Dermis microvascular lymphatic vessel endothelial cell (primary cell): ENCODE results near the gene SEC31B. TPM values are rescaled to one million over a fixed set of nuclear protein-coding genes. Genes with fewer than 3 reads are reported as not detected.

ENCODE experiments used
- DNase-seq, 2 donors: peaks; one replicate each; pipeline versions ENCODE4 v3.0.0 to v3.0.0-alpha.2; 2010; ENCODE audit warnings: low read depth in 2 of 2
- total RNA-seq: library from RNA; depleted of rRNA; stranded (reverse); fragments of >200 nt; gene quantifications from 2 replicates; pipeline ENCODE4 v1.2.1, GENCODE V29; 2014

Gene SEC31B
- total RNA-seq, 1 donor from 2014 or later: 0.90 TPM

DNA sequence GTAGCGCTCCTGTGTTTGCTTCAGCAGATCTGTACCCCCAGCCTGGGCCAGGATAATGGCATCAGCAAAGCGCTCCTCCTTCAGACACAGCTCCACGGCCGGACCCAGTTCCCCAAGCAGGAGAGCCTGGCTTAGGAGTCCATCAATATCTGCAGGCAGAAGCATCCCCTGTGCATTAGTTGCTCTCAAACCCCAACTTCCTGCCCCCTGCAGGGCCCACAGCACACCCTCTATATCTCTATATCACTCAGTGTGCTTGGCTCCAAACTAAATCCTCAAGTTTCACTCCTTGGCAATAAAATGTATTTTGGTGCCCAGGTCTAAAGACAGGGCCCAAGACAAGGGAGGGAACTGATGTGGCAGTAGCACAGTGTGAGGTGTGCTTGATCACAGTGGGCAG, 21.6 kb downstream of the SEC31B start:
- no peak for DNase-seq

DNA sequence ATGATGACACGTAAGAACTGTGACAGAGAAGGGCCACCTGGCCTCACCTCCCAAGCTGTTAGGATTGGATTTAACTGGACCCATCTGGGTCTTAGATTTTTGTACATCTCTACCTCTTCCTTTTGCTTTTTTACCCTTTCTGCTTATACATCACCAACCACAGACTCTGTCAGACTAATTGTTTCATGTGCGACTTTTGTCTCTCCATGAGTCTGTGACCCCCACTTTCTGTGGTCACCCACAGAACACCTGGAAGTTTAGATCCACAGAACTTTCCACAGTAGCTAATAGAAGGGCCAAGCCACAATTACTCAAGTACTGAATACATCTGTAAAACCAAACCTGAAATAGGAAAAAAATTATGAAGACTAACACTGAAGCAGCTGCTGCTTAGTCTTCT, 23.1 kb downstream of the SEC31B start:
- DNase-seq: no peak

DNA sequence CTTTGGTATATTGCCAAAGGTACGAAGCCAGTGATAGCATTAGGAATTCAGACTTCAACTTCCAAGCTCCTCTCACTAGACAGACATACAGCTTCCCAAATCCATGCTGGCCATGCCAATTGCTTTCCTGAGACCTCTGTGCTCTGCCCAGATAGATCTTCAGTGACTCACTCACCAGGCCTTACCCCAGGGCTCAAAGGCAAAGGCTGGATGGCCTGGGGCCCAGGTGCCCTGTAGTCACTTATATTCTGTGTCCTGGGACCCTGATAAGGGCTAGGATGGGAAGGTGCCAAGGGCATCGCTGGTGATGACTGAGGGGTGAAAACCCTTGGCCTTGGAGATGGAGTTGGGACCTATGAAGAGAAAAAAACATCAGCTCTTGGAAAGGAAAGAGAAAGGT, 29.1 kb downstream of the SEC31B start:
- DNase-seq: no peak

DNA sequence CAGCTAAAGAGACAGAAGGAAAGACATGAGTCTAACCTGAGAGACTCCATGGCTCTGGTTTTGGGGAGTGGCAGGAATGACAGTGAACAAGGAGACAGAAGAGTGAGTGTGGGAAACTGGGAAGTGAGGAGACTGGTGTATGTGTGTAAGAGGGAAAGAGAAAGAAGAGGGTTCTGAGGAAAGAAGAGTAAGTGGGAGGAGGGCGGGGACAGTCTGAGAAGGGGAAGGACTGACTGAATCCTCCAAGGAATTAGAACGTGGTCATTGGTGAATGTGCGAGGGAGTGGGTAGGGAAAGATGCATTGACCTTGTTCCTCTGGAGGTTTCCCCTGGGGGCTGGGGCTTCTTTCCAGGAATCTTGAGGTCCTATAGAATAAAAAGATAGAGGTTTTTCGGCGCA, 30.3 kb downstream of the SEC31B start:
- no peak for DNase-seq

DNA sequence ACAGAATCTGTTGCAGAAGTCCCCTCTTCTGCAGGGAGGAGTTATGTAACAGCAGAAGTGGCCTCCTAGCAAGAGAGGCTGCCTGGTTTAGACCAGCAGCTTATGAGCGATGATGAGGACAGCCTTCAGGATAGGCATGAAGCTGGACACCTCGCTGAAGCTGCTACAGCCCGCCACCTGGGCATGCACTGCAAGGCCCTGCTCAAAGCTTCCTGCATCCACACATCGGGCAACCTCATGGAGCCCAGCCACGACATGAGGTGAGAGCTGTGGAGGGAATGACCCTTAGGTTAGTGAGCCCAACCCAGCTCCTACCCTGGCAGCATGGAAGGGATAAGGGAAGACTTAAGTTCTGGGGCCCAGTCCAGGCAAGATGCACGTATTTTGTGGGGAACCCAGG, 32.1 kb downstream of the SEC31B start:
- no peak for DNase-seq

DNA sequence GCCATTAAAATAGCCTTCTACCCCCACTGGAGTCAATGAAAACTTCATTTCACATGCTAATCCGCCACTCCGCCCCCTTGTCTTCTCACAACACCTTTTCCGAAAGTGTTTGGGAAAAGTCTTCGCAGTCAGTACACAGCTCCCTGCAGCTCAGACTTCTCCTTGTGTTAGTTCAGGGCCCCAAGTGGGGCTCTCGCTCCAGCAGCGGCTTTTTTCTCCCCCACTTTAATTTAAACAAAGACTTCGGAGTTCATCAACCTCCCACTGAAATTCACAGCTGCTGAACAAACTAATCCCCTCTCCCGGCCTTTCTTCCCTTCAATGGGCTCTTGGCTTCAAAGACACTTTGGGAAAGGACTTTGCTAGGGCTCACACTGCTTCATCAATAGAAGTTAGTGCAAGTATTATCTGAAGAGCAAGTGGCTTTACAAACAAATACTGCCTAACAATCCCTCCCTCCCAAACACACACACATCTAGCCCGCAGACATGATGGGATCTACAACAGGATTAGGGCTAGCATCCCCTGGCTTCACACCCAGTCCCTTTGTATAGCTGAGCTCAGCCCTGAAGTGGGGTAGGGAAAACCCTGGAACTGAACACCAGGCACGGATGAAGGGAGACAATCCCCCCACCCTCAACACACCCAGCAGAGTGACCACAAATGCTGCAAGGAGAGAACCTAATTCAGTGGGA, 33.7 kb downstream of the SEC31B start:
- DNase-seq: no peak

DNA sequence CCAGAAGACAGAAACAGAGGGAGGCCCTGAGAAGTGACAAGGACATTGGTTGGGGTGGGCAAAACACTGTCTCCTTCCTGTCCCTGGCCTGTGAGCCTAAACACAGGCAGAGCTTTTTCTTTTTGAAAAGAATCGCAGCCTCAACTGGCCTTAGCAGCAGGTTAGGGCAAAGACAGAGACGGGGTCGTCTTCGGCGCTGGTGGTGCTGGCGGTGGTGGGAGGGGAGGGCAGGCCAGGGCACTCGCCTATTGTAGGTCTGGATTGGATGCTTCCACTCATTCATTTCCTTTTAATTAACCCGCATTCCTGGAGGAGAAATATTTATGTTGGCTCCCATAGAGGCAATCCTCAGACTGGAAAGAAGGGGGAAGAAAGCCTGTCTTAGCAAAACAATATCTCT, 34.3 kb downstream of the SEC31B start:
- DNase-seq: peak in 1 of 2 donors; percentile 4

DNA sequence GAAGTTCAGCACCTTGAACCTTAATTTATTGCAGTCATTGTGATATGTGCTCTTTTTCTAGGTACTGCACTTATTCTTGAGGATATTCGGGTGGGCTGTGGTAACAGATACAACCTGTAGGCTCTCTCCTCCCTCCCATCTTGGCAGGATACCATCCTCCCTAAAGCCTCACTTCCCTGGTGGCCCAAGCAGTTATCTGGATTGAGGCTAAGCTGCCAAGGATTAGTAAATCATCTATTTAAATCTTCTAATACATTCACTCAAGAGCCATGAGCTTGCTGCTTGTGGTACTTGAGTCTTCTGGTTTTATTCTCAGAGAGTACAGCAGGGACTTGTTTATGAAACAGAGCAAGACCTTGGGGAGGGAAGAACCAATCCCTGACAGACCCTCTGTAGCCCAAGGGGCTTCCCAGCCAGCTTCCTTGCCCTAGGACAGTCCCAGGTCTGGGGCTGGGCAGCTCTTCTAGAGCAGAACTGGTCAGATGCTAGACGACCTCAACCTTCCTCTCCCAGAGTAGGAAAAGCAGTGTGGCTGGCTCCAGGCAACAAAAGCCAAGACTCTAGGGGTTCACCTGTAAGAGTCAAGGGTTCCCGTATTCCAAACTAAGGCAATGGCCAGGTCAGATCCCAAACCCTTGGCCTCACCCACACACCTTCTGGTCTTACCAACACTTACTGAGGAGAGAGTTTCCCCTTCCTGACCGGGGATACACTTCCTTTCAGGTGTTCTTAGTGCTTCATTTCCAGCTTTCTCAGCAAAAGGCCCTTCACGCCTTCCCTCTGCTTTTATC, 35.6 kb downstream of the SEC31B start:
- DNase-seq: no peak

DNA sequence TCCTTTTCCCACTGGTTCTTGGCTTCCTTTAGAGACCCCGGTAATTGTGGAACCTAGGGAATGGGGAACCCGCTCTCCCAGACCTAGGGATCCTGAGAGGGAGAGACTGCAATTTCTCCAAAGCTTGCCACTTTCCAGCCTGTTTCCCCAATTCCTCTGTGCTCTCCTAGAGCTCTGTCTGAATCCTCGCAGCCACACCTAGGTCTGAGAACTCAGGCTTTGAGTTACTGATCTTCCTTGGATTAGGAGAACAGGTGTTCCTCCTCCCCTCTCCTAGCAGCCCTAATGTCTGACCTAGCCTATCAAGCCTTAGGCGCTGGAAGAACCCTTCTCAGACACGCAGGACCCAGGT, 36.9 kb downstream of the SEC31B start:
- no peak for DNase-seq

DNA sequence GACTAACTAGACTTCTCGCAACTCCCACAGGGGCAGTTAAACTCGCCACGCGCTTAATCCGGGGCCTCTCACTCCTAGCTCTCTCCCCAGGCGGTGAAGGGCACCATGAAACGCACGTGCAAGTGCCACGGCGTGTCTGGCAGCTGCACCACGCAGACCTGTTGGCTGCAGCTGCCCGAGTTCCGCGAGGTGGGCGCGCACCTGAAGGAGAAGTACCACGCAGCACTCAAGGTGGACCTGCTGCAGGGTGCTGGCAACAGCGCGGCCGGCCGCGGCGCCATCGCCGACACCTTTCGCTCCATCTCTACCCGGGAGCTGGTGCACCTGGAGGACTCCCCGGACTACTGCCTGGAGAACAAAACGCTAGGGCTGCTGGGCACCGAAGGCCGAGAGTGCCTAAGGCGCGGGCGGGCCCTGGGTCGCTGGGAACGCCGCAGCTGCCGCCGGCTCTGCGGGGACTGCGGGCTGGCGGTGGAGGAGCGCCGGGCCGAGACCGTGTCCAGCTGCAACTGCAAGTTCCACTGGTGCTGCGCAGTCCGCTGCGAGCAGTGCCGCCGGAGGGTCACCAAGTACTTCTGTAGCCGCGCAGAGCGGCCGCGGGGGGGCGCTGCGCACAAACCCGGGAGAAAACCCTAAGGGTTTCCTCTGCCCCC, 37.4 kb downstream of the SEC31B start:
- peak; percentile 47 to 82 for DNase-seq

DNA sequence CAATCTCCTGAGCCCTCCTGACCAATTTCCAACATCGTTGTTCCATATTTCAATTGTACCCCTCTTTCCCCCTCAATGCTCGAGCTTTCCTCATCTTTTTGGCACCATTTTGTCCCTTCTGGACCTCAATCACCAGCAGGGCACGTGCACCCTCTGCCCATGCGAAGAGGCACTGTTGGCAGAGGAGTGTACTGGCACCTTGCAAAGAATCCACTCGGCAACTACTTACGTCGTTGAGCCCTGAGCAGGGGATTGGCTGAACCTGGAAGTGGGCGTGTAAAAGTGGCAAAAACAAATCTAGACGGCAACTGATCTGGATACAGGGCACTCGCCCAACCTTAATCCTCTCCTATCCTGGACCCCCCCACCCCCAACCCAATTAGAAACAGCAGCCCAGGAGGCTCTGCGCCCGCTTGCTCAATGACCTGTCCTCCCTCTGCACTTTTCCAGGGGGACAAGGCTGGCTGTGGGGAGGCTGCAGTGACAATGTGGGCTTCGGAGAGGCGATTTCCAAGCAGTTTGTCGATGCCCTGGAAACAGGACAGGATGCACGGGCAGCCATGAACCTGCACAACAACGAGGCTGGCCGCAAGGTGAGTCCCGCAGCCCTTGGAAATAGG, 38.1 kb downstream of the SEC31B start:
- peak; percentile 82 to 87 for DNase-seq

DNA sequence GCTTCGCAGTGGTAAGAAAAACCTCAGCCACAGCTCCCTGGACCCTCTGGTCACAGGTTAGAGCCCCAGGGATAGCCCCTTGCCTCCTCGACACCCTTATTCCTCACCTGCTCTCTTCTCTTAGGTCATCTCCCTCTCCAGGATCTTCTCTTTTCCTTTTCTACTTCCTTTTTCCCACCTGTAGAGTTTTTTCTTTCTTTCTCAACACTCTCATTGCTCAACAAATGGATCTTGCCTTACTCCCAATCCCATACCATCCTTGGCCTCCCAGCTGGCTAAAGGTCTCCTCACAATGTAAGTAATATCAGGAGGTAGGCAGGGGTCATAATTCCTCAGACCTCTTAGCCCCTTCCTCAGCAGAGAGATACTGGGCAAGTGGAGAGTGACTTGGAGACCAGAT, 39.7 kb downstream of the SEC31B start:
- no peak for DNase-seq

DNA sequence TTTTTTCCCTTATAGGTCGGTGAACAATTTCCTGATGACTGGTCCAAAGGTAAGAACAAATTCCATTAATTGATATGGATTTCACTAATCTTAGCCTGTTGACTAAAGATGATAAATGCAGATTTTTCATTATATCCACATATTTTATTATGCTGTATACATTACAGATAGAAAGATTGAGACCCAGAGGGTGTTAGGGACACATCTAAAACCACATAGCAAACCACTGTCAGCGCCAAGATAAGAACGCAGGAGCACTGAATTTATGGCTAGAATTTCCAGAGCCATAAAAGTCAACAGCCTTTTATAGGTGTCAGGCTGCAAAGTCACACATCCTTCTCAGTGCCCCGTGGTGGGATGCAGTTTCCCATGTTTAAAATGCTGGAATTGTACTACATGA, 40.6 kb downstream of the SEC31B start:
- DNase-seq: no peak

DNA sequence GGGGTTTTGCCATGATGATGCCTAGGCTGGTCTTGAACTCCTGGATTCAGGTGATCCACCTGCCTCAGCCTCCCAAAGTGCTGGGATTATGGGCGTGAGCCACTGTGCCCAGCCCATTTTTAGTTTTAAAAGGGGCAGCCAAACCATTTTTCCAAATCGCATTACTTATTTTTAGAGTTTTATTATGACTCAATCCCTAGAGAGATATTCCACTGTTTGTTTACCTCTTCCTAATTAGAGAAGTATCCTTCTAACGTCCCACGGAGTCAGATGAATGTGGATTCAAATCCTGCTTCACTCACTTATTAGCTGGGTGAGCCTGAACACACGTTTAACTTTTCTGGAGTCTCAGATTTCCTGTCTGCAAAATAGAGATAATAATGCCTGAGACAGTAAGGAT, 41.7 kb downstream of the SEC31B start:
- no peak for DNase-seq

DNA sequence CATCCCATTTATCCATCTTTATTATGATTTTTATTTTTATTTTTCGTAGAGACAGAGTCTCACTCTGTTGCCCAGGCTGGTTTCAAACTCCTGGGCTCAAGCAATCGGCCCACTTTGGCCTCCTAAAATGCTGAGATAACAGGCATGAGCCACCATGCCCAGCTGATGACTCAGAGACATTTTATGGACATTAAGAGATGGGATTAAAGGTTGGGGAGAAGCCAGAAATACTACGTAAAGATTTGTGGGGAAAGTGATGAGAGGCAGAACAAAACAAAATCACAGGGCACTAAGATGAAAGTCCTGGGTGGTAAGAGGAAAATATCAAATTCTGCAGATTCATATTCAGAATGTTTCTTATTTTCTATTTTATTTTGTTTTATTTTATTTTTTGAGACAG, 49.3 kb downstream of the SEC31B start:
- no peak for DNase-seq

DNA sequence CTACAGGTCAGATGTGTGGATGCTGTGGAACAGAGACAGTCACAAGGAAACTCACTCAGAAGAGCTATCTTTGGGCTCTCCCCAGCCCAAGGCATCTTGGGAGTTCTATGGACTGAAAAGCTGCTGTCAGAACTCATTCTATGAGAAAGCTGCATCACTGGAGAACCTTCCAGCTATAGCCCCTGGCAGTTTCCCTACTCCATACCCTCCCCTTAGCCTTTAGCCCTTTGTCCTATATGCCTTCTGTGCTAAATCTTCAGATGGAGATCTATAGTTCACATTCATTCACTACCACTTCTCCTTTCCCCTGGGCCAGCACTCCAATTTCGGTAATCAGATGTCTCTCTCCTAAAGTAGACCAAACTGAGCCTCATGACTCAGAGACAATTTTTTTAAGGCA, 49.9 kb downstream of the SEC31B start:
- DNase-seq: no peak

DNA sequence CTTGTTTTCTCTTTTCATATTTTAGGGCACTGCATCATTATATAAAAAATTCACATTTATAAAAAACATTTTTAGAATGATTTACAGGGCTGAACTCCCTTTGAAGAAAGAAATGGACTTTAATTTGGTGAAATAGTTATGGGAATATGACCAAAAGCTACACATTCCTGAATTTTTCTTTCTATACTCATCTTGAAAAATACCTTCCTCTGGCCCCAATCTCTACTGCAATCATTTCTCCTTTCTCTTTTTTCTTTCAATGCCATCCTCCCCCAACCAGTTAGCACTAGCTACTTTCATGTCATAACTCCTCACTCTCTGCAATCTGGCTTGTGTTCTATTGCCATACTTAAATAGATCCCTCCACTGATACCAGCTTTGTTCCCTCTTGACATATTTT, 50.7 kb downstream of the SEC31B start:
- DNase-seq: no peak

DNA sequence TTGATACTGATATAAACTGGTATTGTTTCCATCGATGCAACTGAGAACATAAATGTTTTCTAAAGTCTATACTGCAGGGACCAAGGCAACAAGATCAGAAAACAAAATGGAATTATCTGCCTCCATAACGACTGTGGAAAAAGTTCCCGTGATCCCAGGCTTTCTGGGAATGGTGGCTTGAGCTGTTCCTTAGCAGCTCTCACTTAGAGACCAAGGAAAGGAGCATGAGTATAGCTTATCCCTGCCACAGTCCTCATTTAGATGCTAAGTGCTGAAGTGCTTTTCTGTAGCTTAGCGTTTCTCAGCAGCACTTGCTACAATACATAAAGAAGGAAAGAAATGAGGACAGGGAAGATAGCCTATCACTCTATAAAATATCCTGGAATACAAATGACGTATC, 51.3 kb downstream of the SEC31B start:
- no peak for DNase-seq

DNA sequence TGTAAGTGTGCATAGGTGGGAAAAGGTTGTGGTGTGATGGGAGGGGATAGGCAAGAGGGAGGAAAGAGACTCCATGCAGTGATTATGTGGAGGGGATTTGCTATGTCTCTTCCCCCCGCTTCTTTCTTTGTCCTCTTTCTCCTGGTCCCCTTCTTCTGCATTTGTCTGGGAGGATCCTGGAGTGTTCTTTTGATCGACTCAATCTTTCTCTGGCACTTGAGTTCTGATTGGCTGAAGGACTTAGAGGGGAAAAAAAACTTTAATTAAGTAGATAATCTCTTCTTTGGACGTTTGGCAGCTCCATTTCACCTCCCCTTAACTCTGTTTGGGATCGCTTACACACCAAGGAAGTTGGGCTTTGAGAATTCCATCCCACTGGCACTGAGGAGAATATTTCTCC, 57.0 kb downstream of the SEC31B start, which contains the start of gene WNT8B:
WNT8B (plus strand) TSS at position 301 of the 400 bp plus-strand sequence. CDS start 160 bp downstream, outside the sequence.
- DNase-seq: no peak

DNA sequence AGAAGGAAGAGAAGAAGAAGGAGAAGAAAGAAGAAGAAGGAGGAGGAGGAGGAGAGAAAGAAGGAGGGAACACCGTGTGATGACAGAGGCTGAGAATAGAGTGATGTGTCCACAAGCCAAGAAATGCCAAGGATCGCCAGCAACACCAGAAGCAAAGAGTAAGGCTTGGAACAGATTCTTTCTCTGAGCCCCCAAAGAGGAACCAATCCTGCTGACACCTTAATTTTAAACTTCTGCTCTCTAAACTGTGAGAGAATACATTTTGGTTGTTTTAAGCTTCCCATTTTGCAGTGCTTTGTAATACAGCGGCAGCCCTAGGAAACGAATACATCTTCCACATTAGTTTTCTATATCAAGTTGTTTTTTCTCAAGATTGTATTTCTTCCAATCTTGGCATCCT, 70.7 kb downstream of the SEC31B start:
- no peak for DNase-seq

DNA sequence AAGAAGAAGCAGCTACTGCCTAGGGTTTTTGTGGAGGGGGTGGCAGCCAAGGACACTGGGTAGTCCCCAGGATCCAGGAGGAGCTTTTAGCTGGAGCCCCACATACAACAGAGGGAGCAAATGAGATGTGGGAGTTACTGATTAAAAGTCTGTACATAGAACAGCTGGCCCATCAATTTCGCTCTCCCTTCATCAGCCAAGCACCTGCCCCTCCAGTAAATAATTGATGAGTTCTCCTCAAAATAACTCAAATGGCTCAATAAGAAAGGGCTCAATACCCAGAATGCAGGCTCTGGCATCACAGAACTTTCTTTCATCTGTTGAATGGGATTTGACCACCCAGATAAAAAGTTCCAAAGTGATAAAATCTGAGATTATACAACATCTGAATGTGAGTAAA, 72.0 kb downstream of the SEC31B start:
- DNase-seq: no peak

DNA sequence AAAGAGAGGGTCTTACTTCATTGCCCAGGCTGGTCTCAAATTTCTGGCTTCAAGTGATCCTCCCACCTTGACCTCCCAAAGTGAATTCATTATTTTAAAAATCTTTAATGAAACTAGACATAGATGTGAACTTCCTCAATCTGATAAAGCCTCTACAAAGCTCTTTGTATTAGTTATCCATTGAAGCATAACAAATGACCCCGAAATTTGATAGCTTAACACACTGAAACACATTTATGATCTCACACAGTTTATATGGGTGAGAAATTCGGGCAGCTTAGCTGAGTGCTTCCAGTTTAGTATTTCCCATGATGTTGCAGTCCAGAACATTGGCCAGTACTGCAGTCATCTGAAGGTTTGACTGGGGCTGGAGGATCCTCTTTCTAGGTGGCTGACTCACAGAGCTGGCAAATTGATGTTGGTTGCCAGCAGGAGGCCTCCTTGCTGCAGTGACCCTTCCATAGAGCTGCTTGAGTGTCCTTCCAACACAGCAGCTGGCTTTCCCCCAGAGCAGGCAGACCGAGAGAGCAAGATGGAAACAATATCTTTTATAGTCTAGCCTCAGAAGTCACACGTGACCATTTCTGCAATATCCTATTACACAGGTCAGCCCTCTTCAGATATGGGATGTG, 73.4 kb downstream of the SEC31B start:
- DNase-seq: peak in 1 of 2 donors; percentile 2
